GM12801 (cell line): ENCODE measurements around the gene RECK.

Experiments used
- CTCF ChIP-seq: IDR thresholded peaks from one replicate; pipeline ENCODE4 v1.5.1; 2011; ENCODE audit warnings: control low read depth; ENCODE audit not compliant: insufficient read length; ENCODE audit errors: extremely low read depth

The RECK gene

GRCh38 chr9:36092509-36093215, 55.9 kb downstream of the RECK start:
- TF ChIP-seq CTCF = no peak

- no peak for TF ChIP-seq CTCF
Observed at GRCh38 chr9:36093384-36093783, 56.7 kb downstream of the RECK start.

GRCh38 chr9:36099718-36100117, 63.0 kb downstream of the RECK start:
- no peak for TF ChIP-seq CTCF

- no peak for TF ChIP-seq CTCF
Observed at GRCh38 chr9:36100532-36100931, 63.8 kb downstream of the RECK start.

GRCh38 chr9:36101916-36102741, 65.4 kb downstream of the RECK start:
- no peak for TF ChIP-seq CTCF

GRCh38 chr9:36102742-36103495, 66.2 kb downstream of the RECK start:
- peak; percentile 11 for TF ChIP-seq CTCF

GRCh38 chr9:36109071-36109470, 72.4 kb downstream of the RECK start:
- no peak for TF ChIP-seq CTCF
